Adrenal gland (tissue), 5 donors: Measurements from ENCODE around the gene ITPK1.

ENCODE experiments used
- POLR2A ChIP-seq, 2 donors: fragments of 450-650 bp; IDR thresholded peaks; one replicate each; pipeline ENCODE4 v1.6.1; 2017; ENCODE audit warnings: antibody characterized with exemption in 2 of 2, mild to moderate bottlenecking in 2 of 2, moderate library complexity in 1 of 2
- TF ChIP-seq, protein P1 (sequence below), 6 experiments: fragments of 450-650 bp in 4 of 6; fragments of 200-600 bp in 2 of 6; sonication (generic) in 1 of 6; IDR thresholded peaks; 1 replicate in 5 of 6; 2 replicates in 1 of 6; pipeline versions ENCODE4 v1.5.1 to v1.8.0; 2016 to 2021; ENCODE audit warnings: antibody characterized with exemption in 6 of 6, mild to moderate bottlenecking in 2 of 6, moderate library complexity in 1 of 6
- donor health status: DM: no; HTN: no; CAD: no.

DNA sequence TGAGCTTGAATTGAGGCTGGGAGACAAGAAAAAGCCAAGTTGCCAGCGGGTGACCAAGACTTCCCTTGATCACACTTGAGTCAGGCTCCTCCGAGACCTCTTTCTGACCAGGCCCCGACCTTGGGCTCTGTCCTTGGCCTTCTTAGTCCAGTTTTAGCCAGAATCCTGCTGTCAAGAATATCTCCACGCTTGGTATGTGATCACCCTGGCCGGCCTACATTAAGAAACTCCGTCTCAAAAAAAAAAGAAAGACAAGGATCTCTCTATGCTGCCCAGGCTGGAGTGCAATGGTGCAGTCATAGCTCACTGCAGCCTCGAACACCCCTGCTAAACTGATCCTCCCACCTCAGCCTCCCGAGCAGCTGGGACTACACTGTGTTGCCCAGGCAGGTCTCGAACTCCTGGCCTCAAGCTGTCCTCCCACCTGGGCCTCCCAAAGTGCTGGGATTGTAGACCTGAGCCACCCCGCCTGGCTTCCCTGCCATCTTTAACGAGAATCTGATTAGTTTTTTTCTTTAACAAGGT lies 1.0 kb upstream of the ITPK1 start:
- no peak for TF ChIP-seq POLR2A (IDR thresholded peaks at IDR 0.05)
- TF ChIP-seq, protein P1, sequence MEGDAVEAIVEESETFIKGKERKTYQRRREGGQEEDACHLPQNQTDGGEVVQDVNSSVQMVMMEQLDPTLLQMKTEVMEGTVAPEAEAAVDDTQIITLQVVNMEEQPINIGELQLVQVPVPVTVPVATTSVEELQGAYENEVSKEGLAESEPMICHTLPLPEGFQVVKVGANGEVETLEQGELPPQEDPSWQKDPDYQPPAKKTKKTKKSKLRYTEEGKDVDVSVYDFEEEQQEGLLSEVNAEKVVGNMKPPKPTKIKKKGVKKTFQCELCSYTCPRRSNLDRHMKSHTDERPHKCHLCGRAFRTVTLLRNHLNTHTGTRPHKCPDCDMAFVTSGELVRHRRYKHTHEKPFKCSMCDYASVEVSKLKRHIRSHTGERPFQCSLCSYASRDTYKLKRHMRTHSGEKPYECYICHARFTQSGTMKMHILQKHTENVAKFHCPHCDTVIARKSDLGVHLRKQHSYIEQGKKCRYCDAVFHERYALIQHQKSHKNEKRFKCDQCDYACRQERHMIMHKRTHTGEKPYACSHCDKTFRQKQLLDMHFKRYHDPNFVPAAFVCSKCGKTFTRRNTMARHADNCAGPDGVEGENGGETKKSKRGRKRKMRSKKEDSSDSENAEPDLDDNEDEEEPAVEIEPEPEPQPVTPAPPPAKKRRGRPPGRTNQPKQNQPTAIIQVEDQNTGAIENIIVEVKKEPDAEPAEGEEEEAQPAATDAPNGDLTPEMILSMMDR (IDR thresholded peaks at IDR 0.05) = no peak
